Retinal pigment epithelial cell (primary cell): ENCODE data around the gene ZNF292.

Experiments
- DNase-seq: peaks from one replicate; pipeline ENCODE4 v3.0.0-alpha.2; 2010; ENCODE audit warnings: low read depth
- H3K4me3 ChIP-seq: 2 replicates; pipeline ENCODE4 v1.5.1; 2011; ENCODE audit warnings: mild to moderate bottlenecking, low read length, control low read depth, moderate library complexity
- CTCF ChIP-seq: conservative IDR thresholded peaks from 2 replicates; pipeline ENCODE4 v1.5.1; 2011; ENCODE audit warnings: low read depth, low read length, control low read depth, inconsistent platforms

ZNF292 gene

DNA sequence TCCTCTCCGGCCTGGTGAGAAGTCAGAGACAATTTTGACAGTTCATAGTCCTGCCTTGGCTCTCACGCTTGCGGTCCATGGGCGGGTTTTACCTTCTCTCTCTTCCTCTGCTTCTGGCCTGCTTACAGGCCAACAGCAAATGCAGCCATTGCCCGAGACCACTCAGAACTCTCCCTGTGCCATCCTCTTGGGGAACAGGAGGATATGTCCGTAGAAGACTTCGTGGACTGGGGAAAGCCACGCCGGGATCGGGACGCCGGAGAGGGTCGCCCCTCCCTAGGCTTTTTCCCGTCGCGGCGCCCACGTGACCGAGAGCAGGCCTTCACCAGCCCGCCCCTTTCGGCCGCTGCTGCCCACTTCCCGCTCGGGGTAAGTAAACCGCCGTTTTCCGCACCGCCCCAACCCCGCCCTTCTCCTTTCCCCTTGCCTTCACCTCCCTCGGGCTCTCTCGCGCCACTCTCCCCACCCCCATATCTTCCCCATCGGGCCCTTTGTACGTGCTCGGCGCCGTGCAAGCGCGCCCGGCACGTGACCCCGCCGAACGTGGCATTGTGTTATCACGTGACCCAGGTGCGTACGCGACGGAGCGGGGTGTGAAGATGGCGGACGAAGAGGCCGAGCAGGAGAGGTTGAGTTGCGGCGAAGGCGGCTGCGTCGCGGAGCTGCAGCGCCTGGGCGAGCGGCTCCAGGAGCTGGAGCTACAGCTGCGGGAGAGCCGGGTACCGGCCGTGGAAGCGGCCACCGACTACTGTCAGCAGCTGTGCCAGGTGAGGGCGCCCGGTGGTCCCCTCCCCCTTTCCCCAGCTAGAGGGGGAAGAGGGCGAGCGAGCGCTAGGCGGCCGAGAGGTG is at the start of gene ZNF292:
Gene ZNF292 (plus strand): TSS at position 573 of the 849 bp plus-strand sequence. CDS start 27 bp downstream, at position 600.
- DNase-seq = peak; percentile 79
- H3K4me3 ChIP-seq = peak within 1 kb of the TSS; percentile 74
- no peak for TF ChIP-seq CTCF

DNA sequence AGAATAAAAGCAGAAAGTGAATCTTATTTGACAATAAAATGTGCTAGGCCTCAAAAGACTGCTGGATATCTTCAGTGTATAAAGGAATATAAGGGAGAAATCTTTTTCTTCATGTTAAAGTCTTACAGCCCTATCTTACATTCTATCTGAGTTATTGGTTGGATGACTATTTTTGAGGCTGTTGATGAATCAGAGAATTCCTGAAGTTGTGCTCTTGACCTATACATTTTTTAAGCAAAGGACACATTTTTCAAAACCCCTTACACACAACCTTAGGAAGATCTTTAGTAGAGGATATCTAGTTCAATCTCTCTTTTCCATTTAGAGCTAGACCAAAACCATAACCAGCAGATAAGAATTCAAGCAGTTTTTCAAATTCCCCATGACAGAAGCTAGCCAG is 49.5 kb upstream of the ZNF292 start:
- DNase-seq = no peak
- no peak for TF ChIP-seq CTCF

GRCh38 chr6:87110636-87111035 is 44.7 kb upstream of the ZNF292 start:
- TF ChIP-seq CTCF = no peak
- no peak overlapping the region for H3K4me3 ChIP-seq
- DNase-seq = no peak

More for the DNA sequence above, 49.5 kb upstream of the ZNF292 start:
- H3K4me3 ChIP-seq = no peak overlapping the region

- no peak for TF ChIP-seq CTCF
- DNase-seq = no peak
- no peak overlapping the region for H3K4me3 ChIP-seq
Measured at GRCh38 chr6:87115402-87116135, 39.8 kb upstream of the ZNF292 start.

DNA sequence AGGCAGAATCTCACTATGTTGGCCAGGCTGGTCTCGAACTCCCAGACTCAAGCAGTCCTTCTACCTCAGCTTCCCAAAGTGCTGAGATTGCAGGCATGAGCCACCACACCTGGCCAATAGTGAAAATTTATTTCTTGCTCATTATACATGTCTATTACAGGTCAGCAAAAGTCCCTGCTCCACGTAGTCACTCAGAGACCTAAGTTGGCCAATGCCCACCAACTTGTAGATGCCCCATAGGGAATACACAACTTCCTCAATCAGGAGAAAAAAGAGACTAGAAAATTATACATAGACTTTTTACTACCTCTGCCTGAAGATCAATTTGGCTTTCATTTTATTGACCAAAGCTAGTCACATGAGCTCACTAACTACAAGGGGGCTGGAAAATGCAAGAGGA is 38.4 kb upstream of the ZNF292 start:
- no peak overlapping the region for H3K4me3 ChIP-seq
- no peak for TF ChIP-seq CTCF
- DNase-seq = no peak

DNA sequence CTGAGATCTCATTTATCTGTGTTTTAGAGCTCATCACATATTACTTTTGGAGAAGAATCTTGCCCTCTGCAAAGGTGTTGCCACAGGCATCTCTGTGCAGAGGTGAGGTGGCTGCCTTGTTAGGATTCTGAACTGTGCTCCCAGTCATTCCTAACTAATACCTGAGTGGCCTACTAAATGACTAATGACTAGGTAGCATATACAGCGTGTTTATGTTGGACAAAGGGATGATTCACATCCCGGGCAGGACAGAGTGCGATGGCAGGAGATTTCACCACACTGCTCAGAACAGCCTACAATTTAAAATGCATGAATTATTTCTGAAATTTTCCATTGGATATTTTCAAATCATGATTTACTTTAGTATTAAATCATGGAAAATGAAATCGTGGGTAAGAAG is 37.3 kb upstream of the ZNF292 start:
- no peak for DNase-seq
- no peak for TF ChIP-seq CTCF
- no peak overlapping the region for H3K4me3 ChIP-seq
